Esophagus muscularis mucosa (tissue), 4 donors: ENCODE data around the gene KLF11. TPM values are rescaled to one million over a fixed set of nuclear protein-coding genes. Genes with fewer than 3 reads are reported as not detected.
A peak's percentile ranks its signal among the peaks of the same experiment; 100 is the strongest.

Experiments
- DNase-seq: peaks from one replicate; pipeline ENCODE4 v3.0.0-alpha.2; 2017; ENCODE audit errors: extremely low spot score
- H3K27ac ChIP-seq, 4 donors: fragments of 200-600 bp; sonication (generic); replicated peaks in 1 of 4; 1 replicate in 3 of 4; 2 replicates in 1 of 4; pipeline ENCODE4 v1.5.1; 2016 to 2019; ENCODE audit warnings: mild to moderate bottlenecking in 1 of 4
- H3K27me3 ChIP-seq, 4 donors: fragments of 200-600 bp; sonication (generic); one replicate each; pipeline versions ENCODE4 v1.5.1 to v1.6.0; 2016 to 2019
- H3K36me3 ChIP-seq, 4 donors: fragments of 200-600 bp; sonication (generic); one replicate each; pipeline ENCODE4 v1.5.1; 2016 to 2019
- H3K4me1 ChIP-seq, 4 donors: fragments of 200-600 bp; sonication (generic); one replicate each; pipeline ENCODE4 v1.5.1; 2016 to 2019
- H3K4me3 ChIP-seq, 4 donors: fragments of 200-600 bp; sonication (generic); 1 replicate in 2 of 4; 2 replicates in 2 of 4; pipeline ENCODE4 v1.5.1; 2016 to 2019; ENCODE audit warnings: mild to moderate bottlenecking in 4 of 4, moderate library complexity in 1 of 4
- H3K9me3 ChIP-seq, 4 donors: fragments of 200-600 bp; sonication (generic); 1 replicate in 3 of 4; 2 replicates in 1 of 4; pipeline ENCODE4 v1.5.1; 2016 to 2019
- CTCF ChIP-seq, 3 experiments: fragments of 200-600 bp in 2 of 3; fragments of 450-650 bp in 1 of 3; sonication (generic) in 2 of 3; IDR thresholded peaks; one replicate each; pipeline ENCODE4 v1.5.1; 2017 to 2019; ENCODE audit warnings: antibody characterized with exemption in 3 of 3, mild to moderate bottlenecking in 2 of 3, moderate library complexity in 1 of 3
- EP300 ChIP-seq: sonication (generic); formaldehyde crosslinking; IDR thresholded peaks from one replicate; pipeline ENCODE4 v1.6.1; 2017; ENCODE audit warnings: antibody characterized with exemption
- POLR2A ChIP-seq: fragments of 450-650 bp; IDR thresholded peaks from one replicate; pipeline ENCODE4 v1.6.1; 2017; ENCODE audit warnings: antibody characterized with exemption, moderate library complexity, mild to moderate bottlenecking, low read depth
- POLR2AphosphoS5 ChIP-seq, 2 donors: sonication (generic); formaldehyde crosslinking; IDR thresholded peaks; one replicate each; pipeline ENCODE4 v1.6.1; 2017; ENCODE audit warnings: antibody characterized with exemption in 2 of 2
- WGBS: methylation state at CpG from one replicate; pipeline ENCODE4 v1.1.5; 2018; 5-methylcytosine and 5-hydroxymethylcytosine counted together
- intact Hi-C: fragments of 100-400 bp; cut with DNase I; formaldehyde crosslinking; loops from one replicate; pipeline ENCODE4 v1.15.1; 2023
- total RNA-seq, 4 donors: library from RNA; depleted of rRNA; stranded (reverse); fragments of >200 nt; gene quantifications; one replicate each; pipeline versions ENCODE4 v1.1.0 to v1.2.1, GENCODE V29; 2016

KLF11 gene
- total RNA-seq, 4 donors from 2014 or later, result 15.8 to 51.6 (median 33.9) TPM

- Histone ChIP-seq H3K36me3 (peaks cover 13 to 40% (median 32%) of the 10 kb centered on the region in 4 donors), H3K9me3 (no peaks in the 10 kb centered on the region), H3K27ac (peak overlapping the region; percentile 67 to 81 (median 68)), H3K4me3 (peak overlapping the region; percentile 34 to 44 (median 38)), H3K27me3 (no peaks in the 10 kb centered on the region), H3K4me1 (peaks cover 43 to 63% (median 52%) of the 10 kb centered on the region in 4 donors)
- WGBS, result 42% methylated on average over 23 of the region's 28 CpGs
- intact Hi-C loops, result no loop called here
- DNase-seq, result no peak
- TF ChIP-seq POLR2A, result no peak
- no peak for TF ChIP-seq EP300
- TF ChIP-seq POLR2AphosphoS5 (IDR thresholded peaks at IDR 0.05), result peak in 1 of 2 donors; percentile 42
- no peak for TF ChIP-seq CTCF (IDR thresholded peaks at IDR 0.05)
Measured at GRCh38 chr2:10057231-10058107, 14.1 kb downstream of the KLF11 start.

- H3K27me3 ChIP-seq, result no peaks in the 10 kb centered on the region
- WGBS, result 92% methylated on average over 24 of the region's 39 CpGs
- peaks cover 35 to 57% (median 43%) of the 10 kb centered on the region in 4 donors for H3K4me1 ChIP-seq
- no peaks in the 10 kb centered on the region for H3K9me3 ChIP-seq
- no peak overlapping the region for H3K4me3 ChIP-seq
- intact Hi-C loops, result no loop called here
- no peak for TF ChIP-seq POLR2AphosphoS5 (IDR thresholded peaks at IDR 0.05)
- TF ChIP-seq EP300, result no peak
- TF ChIP-seq POLR2A, result no peak
- TF ChIP-seq CTCF (IDR thresholded peaks at IDR 0.05), result no peak
- peak overlapping the region; percentile 67 to 81 (median 68) for H3K27ac ChIP-seq
- H3K36me3 ChIP-seq, result peaks cover 3 to 32% (median 29%) of the 10 kb centered on the region in 4 donors
- no peak for DNase-seq
Measured at GRCh38 chr2:10058251-10059015, 15.1 kb downstream of the KLF11 start.

- TF ChIP-seq POLR2AphosphoS5 (IDR thresholded peaks at IDR 0.05) (no peak), CTCF (IDR thresholded peaks at IDR 0.05) (no peak), EP300 (no peak), POLR2A (no peak)
- no peak overlapping the region for H3K4me3 ChIP-seq
- WGBS, result 94% methylated on average over 15 of the region's 17 CpGs
- H3K9me3 ChIP-seq, result no peaks in the 10 kb centered on the region
- no peak for DNase-seq
- peaks cover 0 to 32% (median 24%) of the 10 kb centered on the region in 4 donors for H3K36me3 ChIP-seq
- no peak overlapping the region for H3K27ac ChIP-seq
- peaks cover 30 to 54% (median 38%) of the 10 kb centered on the region in 4 donors for H3K4me1 ChIP-seq
- intact Hi-C loops, result no loop called here
- H3K27me3 ChIP-seq, result no peaks in the 10 kb centered on the region
Measured at GRCh38 chr2:10059016-10059351, 15.6 kb downstream of the KLF11 start.

GRCh38 chr2:10059552-10060335, 16.4 kb downstream of the KLF11 start:
- peaks cover 24 to 46% (median 32%) of the 10 kb centered on the region in 4 donors for H3K4me1 ChIP-seq
- no peaks in the 10 kb centered on the region for H3K9me3 ChIP-seq
- no peaks in the 10 kb centered on the region for H3K27me3 ChIP-seq
- H3K4me3 ChIP-seq, result no peak overlapping the region
- H3K36me3 ChIP-seq, result peaks cover 0 to 28% (median 22%) of the 10 kb centered on the region in 4 donors
- WGBS, result 87% methylated on average over 12 of the region's 20 CpGs
- no peak for DNase-seq
- no peak for TF ChIP-seq EP300
- no peak for TF ChIP-seq CTCF (IDR thresholded peaks at IDR 0.05)
- no peak for TF ChIP-seq POLR2AphosphoS5 (IDR thresholded peaks at IDR 0.05)
- TF ChIP-seq POLR2A, result no peak
- intact Hi-C loops, result no loop called here
- H3K27ac ChIP-seq, result peak overlapping the region in 1 of 4 donors; percentile 22
